GM19238 (cell line): ENCODE results near the gene HSPA1A.
"Not testable (repeated sequence)": the region's sequence is repeated elsewhere in the genome, so short reads cannot be mapped to it uniquely, and the experiment has no call there.

Experiments used
- DNase-seq: peaks from one replicate; pipeline ENCODE4 v3.0.0; 2011; ENCODE audit warnings: low spot score; ENCODE audit not compliant: insufficient read length

HSPA1A gene

DNA sequence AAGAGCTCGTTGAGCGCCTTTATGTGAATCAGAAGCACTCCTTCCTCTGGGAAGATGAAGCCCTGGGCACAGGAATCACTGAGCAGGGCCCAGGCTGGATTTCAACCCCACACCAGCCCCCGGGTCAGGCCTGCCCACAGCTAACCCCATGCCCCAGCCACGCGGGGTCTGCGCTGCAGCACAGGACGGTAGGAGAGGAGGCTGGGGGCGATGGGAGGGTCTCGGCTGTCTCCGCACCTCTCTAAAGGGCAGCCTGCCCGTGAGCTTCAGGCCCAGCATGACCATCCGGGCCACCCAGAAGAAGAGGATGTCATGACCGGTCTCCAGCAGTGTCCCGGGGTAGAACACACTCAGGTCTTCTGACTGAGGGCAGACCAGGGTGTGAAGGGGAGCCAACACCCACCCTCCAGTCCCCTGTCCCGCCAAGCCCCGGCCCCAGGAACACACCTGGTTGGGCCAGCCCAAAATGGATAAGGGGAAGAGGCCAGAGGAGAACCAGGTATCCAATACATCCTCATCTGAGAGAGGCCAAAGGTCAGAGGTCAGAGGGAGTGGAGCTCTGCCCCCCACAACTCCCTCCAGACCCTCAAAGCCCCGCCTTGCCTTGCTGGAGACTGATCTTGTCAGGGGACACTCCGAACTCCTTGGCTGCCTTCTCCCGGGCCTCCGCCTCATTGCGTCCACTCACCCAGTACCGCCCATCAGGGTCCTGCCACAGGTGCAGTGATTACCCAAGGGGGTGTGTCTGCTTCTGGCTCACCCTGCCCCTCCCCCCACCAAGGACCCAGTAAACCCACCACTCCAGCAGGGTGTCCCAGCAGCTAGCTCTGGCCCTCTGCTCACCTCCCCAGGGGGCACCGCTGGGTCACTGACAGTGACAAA lies 33.9 kb upstream of the HSPA1A start:
- DNase-seq, result no peak

DNA sequence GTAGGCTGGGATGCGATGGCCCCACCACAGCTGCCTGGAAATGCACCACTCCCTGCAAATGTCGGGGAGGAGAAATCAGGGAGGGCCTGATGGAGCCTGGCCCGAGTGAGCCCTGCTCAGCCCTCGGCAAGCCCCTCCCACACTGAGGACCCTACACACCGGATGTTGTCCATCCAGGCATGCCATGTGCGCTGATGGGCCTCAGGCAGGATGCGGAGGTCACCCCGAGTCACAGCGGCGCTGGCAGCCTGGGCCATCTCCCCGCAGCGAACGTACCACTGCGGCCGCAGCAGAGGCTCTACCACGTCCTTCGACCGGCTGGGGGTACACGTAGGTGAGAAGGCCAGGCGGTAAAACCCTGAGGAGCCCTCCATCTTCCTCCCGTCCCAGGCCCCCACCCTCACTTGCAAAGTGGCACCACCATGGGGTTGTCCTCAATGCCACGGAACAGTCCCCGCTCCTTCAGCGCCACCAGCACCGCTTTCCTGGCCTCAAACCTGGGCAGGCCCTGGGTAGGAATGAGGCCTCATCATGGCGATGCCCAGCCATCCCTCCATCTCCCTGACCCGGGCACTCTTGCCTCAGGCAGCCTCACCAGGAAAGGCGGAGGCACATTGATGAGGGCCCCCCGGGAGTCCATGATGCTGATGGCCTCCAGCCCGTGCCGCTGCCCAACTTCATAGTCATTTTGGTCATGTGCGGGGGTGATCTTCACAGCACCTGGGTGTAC lies 33.1 kb upstream of the HSPA1A start:
- DNase-seq, result no peak

DNA sequence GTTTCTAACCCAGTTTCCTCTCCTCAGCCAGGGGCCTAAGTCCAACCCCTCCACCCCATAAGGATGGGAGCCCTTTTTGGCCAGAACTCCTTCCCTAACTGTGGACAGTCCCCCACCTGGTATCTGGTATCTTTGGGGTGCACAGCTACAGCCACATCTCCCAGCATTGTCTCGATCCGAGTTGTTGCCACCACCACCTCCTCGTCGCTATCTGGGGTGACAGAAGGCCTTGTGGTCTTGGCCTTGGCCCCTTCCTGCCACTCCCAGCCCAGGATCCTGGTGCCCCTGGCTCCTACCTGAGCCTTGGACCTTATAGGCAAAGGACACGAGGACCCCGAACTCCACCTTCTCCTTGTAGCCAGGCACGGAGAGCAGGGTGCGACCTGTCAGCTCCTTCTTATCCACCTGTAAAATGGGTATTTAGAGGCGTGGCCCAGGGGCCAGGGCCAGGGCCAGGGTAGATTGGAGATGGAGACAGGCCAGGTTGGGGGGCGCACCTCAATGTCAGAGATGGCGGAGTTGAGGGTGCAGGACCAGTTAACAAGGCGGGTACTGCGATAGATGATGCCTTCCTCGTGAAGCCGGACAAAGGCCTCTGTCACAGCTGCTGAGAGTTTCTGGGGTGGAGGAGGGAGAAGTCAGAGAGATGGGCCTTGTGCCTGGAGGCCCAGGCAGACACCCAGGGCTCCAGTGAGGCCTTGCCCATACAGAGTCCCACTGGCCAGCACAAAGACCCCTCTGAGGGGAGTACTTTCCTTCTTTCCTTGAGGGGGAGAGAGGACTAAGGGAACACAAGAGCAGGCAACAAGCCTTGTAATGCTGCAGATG lies 31.0 kb upstream of the HSPA1A start:
- DNase-seq, result no peak

DNA sequence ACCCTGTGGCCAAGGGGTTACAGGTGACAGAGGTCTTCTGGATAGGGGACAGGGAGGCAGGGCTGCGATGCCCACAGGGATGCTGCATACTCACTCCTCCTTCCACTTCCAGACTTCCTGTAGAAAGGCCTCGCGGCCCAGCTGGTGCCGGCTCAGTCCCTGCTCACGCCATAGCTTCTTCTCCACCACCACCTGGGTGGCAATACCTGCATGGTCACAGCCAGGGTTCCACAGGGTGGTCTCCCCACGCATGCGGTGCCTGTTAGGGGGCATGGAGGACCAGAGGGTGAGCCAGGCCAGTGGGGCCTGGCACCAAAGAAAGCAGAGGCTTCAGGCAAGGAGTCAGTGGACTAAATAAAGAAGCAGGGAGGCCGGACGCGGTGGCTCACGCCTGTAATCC lies 29.9 kb upstream of the HSPA1A start:
- no peak for DNase-seq

DNA sequence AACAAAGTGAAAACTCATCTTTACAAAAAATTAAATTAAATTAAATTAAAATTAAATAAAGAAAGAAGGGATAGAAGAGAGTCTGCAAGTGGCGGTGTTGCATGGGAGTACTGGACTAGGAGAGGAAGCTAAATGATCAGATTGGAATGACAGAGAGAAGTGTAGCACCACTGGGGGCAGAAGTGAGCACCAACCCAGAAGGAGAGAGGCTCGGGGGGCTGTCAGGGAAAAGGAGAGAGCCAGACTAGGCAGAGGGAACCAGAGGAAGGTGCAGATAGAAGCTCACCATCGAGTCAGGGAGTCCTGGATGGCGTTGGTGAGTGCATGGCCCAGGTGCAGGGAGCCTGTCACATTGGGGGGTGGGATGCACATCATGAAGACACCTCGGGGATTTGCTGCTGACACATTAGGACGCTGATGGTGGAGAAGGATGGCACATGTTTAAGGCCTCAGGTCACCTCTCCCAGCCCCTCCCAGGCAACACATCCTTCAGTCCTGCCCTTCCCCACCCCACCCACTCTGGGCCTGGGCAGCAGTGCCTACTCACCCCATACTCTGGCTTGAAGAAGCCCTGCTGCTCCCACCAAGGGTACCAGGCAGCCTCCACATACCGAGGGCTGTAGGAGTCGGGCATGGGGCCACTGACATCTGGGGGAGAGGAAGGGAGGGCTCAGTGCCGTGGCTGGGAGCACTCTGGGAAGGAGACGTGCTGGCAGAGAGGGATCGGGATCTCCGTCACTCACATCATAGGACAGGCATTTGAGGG lies 23.8 kb upstream of the HSPA1A start:
- no peak for DNase-seq

DNA sequence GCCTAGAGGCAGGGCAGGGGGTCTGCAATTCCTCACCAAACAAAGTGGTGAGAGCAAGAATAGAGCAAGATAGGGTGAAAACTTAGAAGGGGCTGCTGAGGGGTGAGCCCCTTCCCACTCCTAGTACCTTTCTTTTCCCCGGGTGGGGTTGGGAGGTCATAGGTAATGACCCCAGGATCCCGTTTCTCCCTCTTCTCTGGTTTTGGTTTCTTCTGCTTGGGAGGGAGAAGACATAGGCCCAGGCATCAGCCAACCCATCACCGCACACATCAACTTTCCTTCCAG lies 23.3 kb upstream of the HSPA1A start:
- no peak for DNase-seq

DNA sequence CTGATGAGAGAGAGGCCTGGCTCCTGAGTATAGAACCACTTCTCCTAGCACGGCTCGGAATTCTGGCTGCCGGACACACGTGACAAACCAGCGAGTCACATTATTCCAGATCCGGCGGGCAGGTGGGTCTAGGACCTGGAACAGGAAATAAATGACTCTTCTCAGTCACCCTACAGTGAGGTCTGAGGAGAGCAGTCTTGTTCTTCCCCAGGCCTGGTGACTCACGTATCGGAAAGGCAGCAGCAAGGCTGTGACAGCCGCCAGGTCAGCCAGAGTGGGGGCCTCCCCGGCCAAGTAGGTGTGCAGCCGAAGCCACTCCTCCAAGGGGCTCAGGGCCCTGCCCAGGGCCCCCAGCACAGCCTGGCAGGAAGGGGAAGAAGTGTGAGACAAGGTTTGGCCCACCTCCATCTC lies 22.6 kb upstream of the HSPA1A start:
- no peak for DNase-seq

DNA sequence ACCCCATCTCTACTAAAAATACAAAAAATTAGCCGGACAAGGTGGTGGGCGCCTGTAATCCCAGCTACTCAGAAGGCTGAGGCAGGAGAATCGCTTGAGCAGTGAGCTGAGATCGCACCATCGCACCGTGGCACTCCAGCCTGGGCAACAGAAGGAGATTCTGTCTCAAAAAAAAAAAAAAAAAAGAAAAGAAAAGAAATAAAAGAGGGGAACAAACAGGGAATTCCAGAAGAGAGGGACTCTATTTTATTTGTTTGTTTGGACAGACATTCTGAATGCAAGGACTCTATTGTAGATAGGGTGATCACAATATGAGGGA lies 21.5 kb upstream of the HSPA1A start:
- DNase-seq, result not testable (repeated sequence)

DNA sequence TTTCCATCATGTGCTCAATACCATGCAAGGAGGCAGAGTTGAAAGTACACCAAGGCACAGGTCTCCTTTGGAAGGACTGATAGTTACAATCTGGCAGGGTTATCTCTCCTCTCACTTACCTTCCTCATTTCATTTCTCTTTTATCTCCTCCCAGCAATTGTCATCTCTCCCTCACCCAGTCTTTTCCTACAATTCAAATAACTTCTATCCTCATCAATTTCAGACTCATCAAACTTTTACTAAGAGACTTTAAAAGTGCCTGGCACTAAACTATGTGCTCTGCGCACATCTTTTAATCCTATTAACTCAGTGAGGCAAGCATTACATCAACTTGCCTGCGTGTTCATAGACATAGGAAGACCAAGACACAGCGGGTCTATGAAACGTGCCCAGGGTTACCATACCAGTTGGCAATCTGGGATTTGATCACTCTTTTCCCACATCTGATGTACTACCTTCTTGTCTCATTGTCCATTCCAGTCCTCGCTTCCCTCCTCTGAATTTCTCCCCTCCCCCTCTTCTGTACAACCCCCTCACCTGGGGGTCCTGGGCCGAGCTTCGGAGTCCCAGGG lies 21.0 kb upstream of the HSPA1A start:
- no peak for DNase-seq

DNA sequence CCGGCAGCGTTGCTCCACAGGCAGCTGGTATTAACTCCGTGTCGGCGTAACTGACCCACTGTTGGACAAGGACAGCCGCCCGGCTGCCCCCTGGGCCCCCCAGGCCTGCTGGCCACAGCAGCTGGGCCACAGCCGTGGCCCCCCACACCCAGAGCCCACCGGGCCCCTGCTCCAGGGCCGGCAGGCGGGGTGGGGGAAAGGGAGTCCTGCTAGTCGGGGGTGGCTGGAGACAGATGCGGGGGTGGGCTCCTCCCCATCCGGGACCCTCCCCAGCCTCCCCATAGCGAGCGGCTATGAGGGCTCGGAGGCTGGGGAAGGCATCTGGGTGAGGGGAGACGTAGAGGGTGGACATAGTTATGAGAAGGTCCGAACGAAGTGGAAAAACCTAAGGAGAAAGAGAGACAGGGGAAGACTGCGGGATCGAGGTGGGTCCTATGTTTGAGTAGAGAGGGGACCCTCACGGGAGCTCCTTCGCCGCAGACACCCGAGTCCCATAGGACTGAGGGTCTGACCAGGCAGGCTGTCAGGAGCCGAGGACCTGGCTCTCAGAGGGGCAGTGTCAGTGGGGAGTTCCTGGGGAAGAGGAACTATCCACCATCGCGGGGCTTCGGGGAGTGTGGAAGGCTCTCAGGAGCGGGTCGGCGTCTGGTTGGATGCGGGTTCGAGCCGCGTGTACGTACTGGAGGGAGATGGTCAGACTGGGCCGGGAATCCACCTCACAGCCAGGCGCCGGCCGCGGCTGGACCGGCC lies 20.3 kb upstream of the HSPA1A start:
- DNase-seq, result no peak

DNA sequence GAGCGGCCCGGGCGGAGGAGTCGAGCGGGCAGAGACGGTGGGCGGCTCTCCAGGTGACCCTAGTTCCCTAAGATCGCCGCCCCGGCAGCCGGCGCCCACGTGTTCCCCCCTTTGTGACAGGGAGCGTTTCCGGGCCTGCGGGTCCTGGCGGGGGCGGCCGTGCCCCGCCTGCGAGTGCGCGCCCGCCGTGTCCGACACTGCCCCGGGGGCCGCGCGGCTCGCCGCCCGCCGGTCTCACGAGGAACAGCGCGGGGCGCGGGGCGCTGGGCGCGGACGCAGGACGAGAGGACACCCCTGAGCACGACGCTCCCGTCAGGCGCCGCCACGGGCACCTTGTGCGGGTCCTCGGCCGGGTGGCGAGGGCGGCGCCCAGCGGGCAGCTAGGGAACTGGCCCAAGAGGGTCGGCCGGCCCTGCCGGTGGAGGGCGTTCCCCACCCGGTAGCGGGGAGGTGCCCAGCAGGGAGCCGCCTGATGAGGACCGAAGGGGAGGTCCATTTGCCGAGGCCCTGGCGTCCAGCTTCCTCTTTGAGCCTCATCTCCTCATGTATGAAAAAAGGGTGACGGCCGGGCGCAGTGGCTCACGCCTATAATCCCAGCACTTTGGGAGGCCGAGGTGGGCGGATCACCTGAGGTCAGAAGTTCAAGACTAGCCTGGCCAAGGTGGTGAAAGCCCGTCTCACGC lies 19.6 kb upstream of the HSPA1A start, which contains the start of gene VARS1:
TSS of gene VARS1 (minus strand) at position 137 of the 683 bp plus-strand sequence. CDS start 535 bp downstream, outside the sequence.
- peak; percentile 96 for DNase-seq

DNA sequence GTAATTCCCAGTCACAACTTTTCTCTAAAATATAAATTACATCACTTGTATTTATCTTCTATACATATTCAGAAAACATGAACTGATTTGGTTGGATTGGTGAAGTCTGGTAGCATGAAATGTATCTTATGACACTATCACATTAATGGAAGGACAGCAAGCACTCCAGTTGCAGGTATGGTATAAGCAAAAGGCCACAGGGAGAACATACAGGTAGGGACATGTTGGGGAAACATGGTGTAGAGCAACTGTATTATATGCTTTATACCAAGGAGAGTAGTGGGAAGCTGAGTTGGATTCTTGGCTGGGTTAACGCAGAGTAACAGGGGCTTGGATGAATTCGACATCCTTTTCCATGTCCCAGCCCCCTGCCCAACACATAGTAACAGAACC lies 18.4 kb upstream of the HSPA1A start:
- no peak for DNase-seq

DNA sequence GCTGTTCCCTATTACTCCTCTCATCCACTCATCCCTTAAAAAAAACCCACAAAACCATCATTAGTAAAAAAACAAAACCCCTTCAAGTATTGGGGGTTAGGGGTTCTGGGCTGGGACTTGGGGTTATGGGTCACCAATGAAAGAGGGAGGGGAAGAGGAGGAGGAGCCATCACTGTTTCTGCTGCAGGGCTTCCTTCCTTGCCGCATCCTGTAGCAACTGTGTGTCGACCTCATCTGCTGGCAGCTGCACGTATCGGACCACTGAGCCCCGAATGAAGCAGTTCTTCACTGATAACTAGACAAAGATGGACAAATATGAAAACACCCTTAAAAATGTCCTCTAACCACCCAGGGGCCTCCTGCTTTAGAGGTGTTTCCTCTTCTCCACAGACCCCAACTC lies 17.8 kb upstream of the HSPA1A start:
- no peak for DNase-seq

DNA sequence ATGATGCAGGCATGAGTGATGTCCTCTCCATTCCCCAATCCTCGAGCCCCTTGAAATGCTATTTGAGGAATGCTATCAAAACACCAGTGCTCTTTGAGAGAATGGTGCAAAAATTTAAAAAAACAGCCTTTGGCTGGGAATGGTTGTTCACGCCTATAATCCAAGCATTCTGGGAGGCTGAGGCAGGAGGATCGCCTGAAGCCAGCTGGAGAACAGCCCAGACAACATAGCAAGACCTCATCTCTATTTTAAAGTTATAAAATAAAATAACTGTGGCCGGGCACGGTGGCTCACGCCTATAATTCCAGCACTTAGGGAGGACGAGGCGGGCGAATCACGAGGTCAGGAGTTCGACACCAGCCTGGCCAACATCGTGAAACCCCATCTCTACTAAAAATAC lies 15.6 kb upstream of the HSPA1A start:
- DNase-seq, result no peak

DNA sequence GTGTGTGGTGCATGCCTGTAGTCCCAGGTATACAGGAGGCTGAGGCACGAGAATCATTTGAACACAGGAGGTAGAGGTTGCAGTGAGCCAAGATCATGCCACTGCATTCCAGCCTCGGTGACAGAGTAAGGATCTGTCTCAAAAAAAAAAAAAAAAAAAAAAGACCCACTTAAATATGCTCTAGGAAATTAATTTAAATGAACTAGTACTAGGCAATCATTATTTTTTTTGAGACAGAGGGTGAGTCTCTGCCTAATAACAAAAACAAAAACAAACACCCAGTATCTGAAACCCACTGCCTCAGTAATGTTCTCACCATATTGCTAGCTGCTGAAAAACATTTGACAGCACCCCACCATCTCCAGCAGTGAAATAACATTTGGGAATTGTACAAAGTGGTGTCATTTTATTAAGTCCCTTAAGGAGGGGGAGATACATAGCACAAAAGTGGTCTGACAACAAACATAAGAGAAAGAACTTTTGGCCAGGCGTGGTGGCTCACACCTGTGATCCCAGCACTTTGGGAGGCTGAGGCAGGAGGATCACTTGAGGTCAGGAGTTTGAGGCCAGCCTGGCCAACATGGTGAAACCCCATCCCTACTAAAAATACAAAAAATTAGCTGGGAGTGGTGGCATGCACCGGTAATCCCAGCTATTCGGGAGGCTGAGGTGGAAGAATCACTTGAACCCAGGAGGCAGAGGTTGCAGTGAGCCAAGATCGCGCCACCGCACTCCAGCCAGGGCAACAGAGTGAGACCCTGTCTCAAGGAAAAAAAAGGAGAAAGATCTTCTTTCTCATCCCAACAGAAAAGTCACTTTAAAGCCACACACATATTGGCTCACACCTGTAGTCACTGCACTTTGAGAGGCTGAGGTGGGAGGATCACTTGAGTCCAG lies 14.1 kb upstream of the HSPA1A start:
- not testable (repeated sequence) for DNase-seq

DNA sequence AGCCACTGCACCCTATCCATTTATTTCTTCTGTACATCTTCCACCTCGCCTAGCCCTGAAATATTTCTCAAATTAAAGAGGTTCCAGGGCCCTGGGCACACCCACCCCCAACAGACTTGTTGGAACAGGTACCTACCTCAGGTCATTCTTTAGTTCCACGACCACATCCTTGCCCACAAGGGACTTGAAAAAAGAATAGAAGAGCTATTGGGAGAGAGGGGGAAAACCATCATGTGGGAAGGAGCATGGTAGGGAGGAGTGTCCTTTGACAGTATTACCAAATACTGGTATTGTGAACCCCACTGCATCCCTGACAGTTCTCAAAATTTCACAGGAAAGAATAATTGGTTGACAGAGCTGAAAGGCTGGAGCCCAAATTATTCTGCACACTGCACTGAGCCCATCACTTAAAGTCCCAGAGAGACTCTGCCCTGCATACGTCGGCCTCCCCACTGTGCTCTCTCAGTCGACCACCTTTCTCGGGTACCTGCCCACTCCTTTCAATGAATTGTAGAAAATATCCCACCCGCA lies 9.3 kb upstream of the HSPA1A start:
- DNase-seq, result no peak

DNA sequence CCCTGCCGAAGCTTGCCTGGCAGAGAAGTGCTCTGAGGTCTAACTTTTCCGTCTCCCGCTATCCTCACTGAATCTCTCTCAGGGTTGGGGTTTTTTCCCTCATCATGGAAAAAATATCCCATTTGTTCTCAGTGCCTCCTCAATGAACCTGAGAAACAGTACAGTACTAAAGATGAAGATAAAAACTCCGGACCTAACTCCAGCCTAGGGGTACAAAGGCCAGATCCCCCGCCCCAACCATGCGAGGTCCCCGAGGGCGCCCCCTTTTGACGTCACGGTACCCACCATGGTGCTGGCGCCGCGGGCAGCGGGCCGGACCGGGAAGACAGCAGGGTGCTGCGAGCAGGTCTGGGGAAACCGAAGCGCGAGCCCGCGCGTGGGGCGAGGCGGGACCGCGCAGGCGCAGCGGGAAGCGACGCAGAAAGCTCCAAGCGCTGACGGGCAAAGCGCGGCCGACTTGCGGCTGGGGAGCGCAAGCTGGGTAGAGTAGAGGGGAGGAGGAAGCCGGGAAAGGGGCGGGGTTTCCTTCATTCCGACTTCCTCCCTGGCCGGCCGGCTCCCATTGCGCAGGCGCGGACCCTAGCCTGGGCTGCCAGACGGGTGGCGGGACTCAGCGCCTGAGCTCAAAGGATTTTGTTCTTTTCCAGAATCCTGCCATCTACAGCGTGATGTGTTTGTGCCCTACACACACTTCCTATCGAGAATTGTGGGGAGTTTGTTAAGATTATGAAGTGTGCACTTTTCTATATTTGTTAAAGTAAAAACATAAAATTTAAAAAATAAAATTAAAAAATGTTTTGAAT lies 8.7 kb upstream of the HSPA1A start, which contains the start of gene LSM2:
TSS of gene LSM2 (minus strand) at position 497 of the 803 bp plus-strand sequence. CDS start at position 288, 209 bp downstream.
- DNase-seq, result peak; percentile 99
